OCI-LY3 (cell line): ENCODE data around the gene ASIC3.

Source experiments
- CTCF ChIP-seq: fragments of 200-600, 300-600 bp; sonication (generic); IDR thresholded peaks from 2 replicates; pipeline ENCODE4 v1.5.1; 2014; ENCODE audit warnings: antibody characterized with exemption, low read length, low read depth
- EZH2phosphoT487 ChIP-seq: fragments of 200-600 bp; shearing (Covaris generic); IDR thresholded peaks from 2 replicates; pipeline ENCODE4 v1.6.1; 2018; ENCODE audit warnings: antibody characterized with exemption, mixed run types, low read depth

- no peak for TF ChIP-seq CTCF
- TF ChIP-seq EZH2phosphoT487, result no peak
Measured at GRCh38 chr7:150999497-151000230, 48.7 kb upstream of the ASIC3 start.
